CD4-positive, alpha-beta T cell treated with Interleukin-17A for 4 hours (primary cell): Measurements from ENCODE around the gene KNTC1.
A peak's percentile ranks its signal among the peaks of the same experiment; 100 is the strongest.
"Not testable (repeated sequence)": the region's sequence is repeated elsewhere in the genome, so short reads cannot be mapped to it uniquely, and the experiment has no call there.

Experiments used
- DNase-seq: peaks from one replicate; pipeline ENCODE4 v3.0.0-alpha.2; 2020; ENCODE audit warnings: mixed read lengths

Gene KNTC1

DNA sequence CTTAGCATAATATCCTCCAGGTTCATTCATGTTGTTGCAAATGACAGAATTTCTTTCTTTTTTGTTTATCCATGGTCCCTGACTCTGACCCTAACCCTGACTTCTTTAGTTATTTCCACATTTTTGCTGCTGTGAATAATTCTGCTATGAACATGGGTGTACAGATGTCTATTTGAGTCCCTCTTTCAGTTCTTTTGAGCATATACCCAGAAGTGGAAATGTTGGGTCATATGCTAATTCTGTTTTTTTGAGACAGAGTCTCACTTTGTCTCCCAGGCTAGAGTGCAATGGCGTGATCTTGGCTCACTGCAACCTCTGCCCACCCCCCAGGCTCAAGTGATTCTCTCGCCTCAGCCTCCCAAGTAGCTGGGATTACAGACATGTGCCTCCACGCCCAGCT lies 33.1 kb downstream of the KNTC1 start:
- DNase-seq, result no peak

DNA sequence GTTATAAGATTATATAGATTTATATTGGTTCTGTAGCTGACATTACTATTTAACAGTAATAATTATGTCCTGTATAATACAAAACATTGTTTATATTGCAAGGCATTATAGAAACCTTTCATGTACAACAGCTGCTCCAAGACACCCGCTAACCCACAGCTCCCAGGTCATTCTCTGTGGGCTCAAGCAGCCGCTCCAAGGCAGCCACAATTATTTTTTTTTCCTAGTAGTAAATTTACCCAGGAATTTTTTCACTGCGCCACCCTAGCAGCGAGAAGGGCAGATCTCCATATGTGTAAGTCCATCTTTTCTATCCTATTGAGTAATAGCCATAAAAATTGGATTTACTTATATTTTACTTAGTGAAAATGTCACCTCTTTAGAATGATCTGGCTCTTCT lies 36.3 kb downstream of the KNTC1 start:
- no peak for DNase-seq

DNA sequence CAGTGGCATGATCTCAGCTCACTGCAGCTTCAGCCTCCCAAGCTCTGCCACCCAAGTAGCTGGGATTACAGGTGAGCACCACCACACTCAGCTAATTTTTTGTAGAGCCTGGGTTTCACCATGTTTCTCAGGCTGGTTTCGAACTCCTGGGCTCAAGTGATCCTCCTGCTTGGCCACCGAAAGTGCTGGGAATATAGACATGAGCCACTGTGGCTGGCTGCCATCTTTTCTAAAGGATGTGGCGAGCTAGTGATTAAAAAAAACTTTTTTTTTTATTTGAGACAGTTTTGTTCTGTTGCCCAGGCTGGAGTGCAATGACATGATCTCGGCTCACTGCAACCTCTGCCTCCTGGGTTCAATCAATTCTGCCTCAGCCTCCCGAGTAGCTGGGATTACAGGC lies 39.8 kb downstream of the KNTC1 start:
- DNase-seq, result not testable (repeated sequence)

DNA sequence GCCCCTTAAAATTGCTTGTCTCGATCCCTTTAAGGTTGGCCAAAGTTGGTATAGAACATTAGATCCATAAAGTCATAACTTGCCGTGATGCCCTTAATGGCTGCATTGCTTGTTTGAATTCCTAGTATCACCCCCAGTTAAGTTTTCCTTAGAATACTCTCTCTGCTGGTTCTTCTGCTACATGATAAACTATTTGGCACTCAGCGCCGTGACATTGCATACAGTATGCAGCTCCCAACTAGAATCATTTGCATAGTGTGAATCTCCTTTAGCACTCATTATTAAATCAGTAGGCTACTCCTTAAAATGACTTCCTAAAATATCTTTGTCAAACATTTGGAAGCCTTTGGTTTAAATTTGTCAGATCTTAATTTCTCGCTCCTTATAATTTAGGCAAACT lies 42.2 kb downstream of the KNTC1 start:
- DNase-seq, result no peak

DNA sequence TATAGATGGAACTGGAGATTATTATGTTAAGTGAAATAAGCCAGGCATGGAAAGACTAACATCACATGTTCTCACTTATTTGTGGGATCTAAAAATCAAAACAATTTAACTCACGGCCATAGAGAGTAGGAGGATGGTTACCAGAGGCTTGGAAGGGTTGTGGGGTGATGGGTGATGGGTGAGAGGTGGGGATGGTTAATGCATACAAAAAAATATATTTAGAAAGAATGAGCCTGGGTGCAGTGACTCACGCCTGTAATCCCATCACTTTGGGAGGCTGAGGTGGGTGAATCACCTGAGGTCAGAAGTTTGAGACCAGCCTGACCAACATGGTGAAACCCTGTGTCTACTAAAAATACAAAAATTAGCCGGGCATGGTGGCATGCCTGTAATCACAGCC lies 43.0 kb downstream of the KNTC1 start:
- not testable (repeated sequence) for DNase-seq

DNA sequence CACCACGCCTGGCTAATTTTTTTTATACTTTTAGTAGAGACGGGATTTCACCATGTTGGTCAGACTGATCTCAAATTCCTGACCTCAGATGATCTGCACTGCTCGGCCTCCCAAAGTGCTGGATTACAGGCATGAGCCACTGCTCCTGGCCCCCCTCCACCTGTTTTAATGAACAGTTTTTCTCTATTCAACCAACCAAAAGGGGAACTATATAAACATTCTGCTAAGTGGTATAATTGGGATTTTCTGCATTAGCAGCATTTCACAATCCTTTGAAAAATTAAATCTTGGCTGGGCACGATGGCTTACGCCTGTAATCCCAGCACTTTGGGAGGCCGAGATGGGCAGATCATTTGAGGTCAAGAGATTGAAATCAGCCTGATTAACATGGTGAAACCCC lies 44.8 kb downstream of the KNTC1 start:
- DNase-seq, result no peak

DNA sequence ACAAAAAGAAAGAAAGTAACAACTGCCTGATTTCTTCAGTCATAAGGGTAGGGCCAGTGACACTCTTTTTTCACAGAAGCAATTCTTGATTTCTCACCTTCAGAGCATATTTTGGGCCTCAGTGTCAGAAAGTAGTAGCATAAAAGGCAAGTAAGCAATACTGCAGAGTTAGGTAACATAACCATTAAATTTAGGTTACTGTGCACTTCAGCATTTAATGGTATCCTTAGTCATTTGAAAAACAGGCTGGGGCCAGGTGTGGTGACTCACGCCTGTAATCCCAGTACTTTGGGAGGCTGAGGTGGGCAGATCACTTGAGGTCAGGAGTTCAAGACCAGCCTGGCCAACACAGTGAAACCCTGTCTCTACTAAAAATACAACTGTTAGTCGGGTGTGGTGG lies 56.2 kb downstream of the KNTC1 start:
- not testable (repeated sequence) for DNase-seq

DNA sequence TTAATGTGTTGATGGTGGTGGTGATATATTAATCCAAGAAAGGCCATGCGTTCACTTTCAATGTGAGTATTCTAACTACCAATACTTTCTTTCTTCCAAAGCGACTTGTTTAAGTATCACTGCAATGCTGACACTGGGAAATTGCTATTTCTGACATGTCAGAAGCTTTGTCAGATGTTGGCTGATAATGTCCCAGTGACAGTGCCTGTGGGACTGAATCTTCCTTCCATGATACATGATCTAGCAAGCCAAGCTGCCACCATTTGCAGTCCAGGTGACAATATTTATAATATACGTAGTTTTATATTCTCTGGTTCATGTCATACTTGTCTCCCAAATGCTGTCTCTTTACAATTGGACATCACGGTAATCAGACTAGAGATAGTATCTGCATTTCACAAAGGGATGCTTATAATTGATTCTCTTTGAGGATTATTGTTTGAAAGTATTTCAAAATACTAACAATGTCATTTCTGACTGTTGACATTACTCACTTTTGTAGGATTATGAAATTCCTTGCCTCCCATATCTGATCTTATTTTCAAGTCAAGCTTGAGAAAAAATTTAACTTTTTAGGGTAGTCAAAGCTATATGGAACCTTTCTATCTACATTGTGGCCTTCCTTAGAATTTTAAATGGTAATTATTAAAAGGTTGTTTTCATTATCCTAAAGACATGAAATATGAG lies 57.3 kb downstream of the KNTC1 start:
- no peak for DNase-seq

DNA sequence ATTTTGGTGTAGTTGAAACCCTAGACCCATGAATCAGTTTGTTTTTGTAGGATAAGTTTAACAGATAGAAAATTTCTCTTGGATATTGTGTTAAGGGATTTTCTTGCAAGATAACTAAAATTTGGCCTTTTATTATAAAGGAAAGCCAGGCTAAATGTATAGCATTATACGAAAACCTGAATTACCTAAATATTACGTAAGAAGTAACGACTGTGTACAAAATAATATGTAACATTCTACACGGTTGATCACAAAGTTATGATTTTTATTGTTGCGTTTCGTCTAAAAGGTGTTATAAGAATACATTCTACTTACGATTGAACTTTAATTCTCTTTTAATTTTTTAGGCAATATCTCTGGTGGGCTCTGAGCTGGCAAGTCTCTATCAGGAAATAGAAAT lies 63.9 kb downstream of the KNTC1 start:
- no peak for DNase-seq

DNA sequence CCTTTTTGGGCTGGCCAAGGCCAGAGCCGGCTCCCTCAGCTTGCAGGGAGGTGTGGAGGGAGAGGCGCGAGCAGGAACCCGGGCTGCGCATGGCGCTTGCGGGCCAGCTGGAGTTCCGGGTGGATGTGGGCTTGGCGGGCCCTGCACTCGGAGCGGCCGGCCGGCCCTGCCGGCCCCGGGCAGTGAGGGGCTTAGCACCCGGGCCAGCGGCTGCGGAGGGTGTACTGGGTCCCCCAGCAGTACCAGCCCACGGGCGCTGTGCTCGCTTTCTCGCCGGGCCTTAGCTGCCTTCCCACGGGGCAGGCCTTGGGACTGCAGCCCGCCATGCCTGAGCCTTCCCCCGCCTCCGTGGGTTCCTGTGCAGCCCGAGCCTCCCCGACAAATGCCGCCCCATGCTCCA lies 64.9 kb downstream of the KNTC1 start:
- not testable (repeated sequence) for DNase-seq

DNA sequence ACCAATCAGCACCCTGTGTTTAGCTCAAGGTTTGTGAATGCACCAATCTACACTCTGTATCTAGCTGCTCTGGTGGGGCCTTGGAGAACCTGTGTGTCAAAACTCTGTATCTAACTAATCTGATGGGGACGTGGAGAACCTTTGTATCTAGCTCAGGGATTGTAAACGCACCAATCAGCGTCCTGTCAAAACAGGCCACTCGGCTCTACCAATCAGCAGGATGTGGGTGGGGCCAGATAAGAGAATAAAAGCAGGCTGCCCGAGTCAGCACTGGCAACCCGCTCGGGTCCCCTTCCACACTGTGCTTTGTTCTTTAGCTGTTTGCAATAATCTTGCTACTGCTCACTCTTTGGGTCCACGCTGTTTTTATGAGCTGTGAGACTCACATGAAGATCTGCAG lies 65.5 kb downstream of the KNTC1 start:
- DNase-seq, result not testable (repeated sequence)

DNA sequence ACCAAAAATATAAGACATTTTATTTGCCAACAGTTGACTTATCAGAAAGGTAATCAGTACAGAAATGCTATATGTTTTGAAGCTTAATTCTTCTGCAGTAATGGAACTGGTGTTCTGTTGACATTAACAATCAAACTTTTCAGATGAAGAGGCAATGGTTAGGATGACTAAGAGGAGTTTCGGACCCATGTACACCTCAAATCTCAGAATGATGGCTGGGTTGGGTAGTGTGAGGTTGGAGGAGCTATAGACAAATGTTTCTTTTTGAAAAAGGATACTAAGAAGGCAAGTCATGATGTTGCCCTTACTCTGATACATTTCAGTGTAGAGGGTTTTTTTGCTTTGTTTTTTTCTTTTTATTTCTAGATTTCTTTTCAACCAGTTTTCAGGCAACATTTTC lies 66.9 kb downstream of the KNTC1 start:
- DNase-seq, result no peak

DNA sequence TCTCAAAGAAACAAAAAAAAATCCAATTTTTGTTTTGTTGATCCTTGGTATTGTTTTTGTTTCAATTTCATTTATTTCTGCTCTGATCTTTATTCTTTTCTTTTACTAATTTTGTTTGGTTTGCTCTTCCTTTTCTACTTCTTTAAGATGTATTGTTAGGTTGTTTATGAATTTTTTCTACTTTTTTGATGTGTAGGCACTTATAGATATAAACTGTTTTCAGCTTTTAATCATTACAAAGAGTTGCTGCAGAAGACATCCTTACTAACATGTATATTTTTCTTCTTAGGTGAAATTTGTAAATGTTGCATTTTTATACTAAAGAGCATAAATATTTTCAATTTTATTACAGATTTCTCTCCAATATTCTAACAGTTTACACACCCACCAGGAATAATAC lies 69.8 kb downstream of the KNTC1 start:
- DNase-seq, result no peak

DNA sequence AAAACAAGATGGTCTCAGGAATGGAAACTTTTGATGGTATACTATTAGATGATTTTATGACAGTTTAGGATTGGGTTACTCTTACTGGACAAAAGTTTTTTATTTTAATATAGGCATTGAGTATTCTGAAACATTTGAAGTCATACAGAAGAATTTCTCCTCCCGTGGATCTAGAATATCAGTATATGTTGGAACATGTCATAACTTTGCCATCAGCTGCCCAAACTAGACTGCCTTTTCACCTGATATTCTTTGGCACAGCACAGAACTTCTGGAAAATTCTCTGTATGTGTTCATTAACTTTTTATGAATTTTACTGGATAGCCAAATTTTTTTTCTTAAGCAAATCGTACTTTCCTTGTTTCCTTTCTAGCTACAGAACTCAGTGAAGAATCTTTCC lies 75.4 kb downstream of the KNTC1 start:
- DNase-seq, result no peak

DNA sequence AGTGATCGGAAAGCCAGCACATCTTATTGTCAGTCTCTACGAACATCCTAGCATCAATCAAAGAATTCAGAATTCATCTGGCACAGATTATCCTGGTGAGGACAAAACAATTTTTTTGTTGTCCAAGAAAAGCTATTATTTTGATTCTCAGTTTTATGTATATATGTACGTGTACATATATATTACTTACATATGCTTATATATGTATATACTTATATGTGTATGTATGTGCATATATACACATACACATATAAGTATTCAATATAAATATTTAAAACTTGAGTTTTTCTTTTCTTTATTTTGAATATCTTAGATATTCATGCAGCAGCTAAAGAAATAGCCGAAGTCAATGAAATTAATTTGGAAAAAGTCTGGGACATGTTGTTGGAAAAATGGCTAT lies 77.9 kb downstream of the KNTC1 start:
- DNase-seq, result no peak

DNA sequence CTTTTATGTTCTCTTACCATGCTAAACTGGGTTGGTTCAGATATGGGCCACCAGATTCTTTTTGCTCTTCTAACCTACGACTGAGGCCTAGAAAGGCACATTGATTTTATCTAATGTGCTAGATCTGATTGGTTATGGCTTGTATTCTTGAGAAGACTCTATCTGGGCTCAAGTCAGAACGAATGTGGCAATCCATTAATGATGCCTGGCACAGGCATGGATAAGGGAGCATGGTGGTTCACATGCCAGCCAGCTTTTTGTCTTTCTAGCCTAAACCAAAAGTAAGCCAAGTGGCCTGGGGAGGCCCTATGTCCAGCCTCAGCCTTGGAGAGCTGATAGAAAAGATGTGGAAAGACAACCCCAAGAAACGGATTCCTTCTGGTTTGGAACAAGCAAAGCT lies 82.7 kb downstream of the KNTC1 start:
- no peak for DNase-seq

DNA sequence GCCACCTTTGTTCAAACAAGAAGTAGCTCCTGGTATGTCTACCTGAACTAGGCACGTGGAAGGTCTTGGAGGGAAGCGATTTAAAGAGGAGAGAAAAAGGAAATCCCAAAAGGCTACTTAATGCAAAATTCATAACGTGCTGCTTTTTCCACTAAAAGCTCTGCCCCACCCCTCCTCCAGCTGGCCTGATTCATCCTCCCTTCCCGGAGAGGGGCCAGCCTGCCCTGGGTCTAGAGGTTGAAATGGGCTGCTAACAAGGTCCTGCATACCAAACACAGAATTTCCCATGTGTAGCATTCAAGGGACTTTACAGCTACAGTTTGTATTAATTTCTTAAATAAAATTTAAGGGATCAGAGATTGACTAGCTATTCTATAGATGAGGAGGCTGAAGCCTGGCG lies 83.2 kb downstream of the KNTC1 start:
- no peak for DNase-seq

DNA sequence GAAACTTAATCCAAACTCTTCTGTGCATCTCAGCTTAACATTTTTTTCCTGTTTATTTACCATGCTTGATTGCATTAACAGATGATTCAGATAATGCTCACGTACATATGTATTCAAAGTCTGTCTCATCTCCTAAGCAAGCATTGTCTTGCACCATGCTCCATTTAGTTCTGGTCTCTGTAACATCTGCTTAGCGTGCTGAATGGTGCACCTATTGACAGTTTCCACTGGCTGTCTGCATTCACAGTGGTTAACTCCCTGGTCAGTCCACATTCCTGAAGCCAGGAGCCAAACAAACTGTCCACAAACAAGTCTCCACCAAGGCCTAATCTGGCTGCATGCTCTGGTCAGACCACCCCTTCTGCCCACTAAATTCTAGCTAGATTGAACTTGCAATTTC lies 83.9 kb downstream of the KNTC1 start:
- DNase-seq, result no peak

DNA sequence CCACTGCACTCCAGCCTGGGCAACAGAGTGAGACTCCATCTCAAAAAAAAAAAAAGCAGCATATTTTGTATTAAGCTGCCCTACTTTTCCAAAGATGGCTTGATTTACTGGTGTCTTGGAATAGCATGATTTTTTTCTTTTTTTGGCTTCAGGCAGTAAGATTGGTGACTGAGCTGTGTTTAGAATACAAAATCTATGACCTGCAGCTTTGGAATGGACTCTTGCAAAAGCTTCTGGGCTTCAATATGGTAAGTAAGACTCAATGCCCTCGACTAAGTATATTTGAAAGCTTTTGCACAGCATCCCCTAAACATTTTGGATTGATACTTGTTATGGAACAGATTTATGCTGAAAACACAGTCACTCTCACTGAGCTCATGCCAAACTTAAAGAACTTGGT lies 87.8 kb downstream of the KNTC1 start:
- no peak for DNase-seq

DNA sequence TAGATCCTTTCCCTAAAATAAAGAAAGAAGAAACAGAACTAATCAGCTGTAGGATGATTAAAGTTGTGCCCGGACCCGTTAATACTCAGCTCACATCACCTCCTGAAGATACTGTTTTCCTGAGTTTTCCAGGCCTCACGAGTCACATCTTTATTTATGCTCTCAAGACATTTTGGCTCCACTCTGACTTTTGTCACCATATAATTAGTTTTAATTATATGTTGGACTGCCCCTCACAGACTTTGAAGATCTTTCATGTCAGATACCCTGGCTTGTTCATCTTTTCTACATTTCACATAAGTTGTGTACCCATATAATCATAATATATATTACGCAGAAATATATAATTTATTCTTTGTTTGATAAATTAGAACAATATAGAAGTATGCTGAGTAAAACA lies 88.7 kb downstream of the KNTC1 start:
- DNase-seq, result no peak

DNA sequence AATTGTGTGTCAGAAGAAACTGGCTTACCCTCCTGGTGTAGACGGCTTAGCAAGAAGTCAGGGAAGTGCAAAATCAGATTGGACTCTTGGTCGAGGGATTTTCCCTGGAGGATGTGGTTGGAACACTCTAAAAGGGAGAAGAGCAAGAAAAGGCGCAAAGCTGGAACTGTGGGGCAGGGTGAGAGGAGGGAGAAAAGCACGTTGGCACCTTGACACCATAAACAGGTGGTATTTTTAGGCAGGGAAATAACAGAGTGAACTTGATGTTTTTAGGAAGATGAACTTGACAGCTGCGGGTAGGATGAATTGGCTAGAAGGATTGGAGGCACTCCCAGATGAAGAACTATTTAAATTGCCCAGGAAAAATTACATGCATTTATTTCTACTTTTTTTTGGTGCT lies 108.4 kb downstream of the KNTC1 start:
- DNase-seq, result no peak

DNA sequence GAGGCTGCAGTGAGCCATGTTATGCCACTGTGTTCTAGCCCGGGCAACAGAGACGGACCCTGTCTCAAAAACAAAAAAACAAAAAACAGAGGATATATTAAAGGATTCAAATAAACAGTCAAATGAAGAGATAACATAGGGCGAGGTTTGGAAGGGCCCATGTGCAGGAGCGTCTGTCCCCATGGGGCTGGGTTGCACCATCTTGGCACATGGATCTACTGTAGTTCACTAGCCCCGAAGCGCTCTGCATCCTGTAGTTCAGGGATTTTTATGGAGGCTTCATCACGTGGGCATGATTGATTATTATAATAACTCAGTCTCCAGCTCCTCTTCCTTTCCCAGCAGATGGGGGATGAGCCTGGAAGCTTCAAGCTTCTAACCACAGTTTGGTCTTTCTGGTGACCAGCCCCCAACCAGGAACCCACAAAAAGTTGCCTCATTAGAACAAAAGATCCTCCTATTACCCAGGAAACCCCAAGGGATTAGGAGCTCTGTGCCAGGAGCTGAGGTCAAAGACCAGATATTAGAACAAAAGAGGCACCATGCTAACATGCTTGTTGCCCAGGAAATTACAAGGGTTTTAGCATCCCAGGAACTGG lies 116.3 kb downstream of the KNTC1 start:
- no peak for DNase-seq

DNA sequence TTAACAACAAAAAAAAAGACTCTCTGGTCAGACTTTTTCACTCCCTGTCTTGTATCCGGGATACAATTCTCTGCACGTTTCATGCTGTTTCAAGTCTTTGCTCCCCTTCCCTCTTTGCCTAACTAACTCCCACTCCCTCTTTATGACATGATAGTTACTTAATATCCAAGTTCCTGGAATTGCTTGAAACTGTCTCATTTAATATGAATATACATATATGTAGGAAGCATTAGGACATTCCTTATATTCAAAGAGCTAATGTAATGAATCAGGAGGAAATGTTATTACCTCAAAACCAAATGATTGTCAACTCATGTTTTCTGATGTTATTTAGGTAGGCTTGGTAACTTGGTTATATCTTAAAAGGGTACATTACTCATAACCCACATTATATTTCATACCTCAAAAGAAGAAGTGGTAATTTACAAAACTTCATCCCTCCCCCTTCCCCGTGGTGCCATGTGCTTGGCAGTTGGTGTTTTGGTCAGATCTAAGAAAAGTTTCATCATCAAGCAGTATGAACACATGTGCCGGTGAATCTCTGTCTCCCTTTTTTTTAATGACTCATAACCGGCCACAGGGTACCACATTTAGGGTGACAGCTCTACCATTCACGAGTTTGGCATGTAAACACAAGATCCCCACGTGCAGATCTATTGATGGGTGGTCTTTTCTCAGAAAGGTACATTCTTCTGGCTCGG lies 119.6 kb downstream of the KNTC1 start:
- DNase-seq, result peak; percentile 27

DNA sequence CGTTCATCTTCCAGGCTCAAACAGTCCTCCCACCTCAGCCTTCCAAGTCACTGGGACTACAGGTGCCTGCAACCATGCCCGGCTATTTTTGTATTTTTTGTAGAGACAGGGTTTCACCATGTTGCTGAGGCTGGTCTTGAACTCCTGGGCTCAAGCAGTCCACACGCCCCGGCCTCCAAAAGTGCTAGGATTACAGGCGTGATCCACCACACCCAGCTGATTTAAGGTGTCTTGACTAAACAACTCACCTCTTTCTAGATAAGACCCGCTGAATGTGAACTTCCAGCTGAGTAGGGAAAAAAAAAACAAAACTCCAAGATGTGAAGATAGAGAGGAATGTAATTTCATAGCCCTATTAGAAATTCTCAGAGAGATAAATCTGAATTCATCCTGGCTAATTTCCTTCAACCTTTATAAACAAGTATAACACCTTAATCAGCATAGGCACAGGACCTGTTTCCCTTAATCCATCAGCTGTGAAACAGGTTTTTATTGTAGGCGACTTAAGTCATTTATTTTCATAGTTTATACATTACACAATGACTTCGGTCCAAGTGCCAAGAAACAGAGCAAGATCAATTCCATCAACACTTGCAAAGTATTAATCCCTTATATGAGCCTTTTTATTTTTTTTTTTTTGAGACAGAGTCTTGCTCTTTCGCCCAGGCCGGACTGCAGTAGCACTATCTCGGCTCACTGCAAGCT lies 124.6 kb downstream of the KNTC1 start:
- DNase-seq, result no peak
